NOMO-1 treated with dmso at 0.1 percent for 144 hours (cell line): Measurements from ENCODE around the gene COQ5.

Source experiments
- DNase-seq: peaks from one replicate; lab custom pipeline; 2025; ENCODE audit not compliant: unreplicated experiment; lab: John Stamatoyannopoulos, UW

COQ5 gene

GRCh38 chr12:120457133-120457532, 71.8 kb downstream of the COQ5 start:
- no peak for DNase-seq

GRCh38 chr12:120455302-120455701, 73.7 kb downstream of the COQ5 start:
- DNase-seq: no peak

DNA sequence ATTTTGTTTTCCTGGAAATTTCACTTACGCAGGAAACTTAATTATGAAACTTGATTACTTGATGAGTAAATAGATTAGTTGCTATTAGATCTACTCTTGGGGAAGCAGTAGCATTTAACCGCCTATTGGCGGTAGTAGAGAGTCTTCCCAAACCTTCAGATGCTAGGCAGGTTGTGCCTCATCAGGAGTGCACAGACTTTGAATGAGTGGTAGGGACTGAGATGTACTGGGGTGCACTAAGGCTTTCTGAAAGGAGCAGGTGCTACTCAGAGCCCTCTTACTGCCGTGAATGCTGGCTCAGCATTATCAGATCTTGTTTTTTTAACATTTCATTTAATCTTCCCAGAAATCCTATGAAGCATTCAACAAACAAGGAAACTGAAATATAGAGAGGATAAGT, 75.0 kb downstream of the COQ5 start:
- peak; percentile 33 for DNase-seq
